Activated naive CD4-positive, alpha-beta T cell treated with Interleukin-2 at 50 U/mL for 16 hours (primary cell): ENCODE data around the gene KDM4B.
"Not testable (repeated sequence)": the region's sequence is repeated elsewhere in the genome, so short reads cannot be mapped to it uniquely, and the experiment has no call there.

ENCODE experiments used
- DNase-seq: peaks from one replicate; pipeline ENCODE4 v3.0.0-alpha.2; 2020

KDM4B gene

DNA sequence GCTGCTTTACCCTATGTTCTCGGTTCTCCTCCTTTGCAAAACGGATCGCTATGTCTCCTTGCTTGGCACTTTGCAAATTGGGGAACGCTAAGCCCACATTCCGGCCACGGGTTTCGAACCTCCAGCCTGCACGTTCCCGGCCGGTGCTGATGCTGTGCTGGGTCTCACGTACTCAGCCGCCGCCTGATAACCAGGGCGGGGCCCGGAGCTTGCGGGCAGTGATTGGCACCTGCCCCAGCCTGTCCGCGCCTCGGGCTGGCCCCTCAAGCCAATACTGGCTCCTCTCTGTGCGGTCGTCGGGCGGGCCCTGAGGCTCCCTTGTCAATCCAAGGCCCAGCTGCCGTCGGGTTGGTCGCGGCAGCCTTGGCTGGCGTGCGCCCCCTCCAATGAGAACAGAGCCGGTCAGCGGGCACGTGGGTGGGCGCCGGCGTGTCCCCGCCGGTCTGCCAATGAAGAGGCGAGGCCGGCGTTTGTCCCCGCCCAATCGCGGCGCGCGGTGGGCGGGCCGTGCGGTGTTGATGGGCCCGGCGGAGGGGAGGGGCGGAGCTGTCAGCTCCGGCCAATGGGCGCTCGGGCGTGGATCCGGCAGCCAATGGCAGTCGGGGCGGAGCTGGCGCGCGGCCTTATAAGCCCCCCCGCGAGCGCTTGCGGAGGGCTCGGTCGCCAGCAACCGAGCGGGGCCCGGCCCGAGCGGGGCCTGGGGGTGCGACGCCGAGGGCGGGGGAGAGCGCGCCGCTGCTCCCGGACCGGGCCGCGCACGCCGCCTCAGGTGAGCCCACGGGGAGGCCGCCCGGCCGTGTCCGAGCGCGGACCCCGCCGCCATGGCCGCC is at the start of gene KDM4B:
Gene KDM4B, plus strand, starts transcription at position 652 of the 830 bp plus-strand sequence. CDS start 63,778 bp downstream, outside the sequence.
- DNase-seq, result peak; percentile 99

DNA sequence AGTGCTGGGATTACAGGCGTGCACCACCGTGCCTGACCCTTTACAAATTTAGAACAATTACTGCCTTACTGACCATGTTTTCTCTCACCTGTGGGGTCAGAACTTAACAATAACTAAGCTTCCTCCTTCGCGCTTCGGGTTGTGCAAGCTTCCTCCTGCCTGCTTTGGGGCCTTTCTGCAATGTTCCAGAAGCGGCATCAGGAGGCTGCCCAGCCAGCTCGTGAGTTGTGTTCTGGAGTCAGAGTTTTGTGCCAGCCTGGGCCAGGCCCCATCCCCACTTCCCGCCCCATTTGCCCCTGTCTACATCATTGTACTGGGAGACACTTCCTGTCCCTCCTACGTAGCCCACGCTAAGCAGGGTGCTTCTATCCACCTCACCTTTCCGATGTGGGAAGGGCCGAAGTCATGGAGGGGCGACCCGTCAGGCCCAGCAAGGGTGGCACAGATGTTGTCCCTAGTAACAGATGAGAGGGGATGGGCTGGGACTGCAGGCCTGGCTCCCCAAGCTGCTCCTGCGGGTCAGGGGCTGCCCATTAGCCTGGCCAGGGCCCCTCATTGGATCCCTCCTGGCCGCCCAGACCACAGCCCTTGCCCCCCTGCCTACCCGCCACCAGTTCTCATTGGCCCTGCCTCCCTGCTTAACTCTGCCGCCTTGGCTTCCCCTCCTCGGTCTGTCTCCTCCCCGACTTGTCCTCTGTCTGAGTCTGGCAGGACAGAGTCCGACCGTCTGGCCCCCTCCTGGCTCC is 46.2 kb upstream of the KDM4B start:
- DNase-seq, result no peak

DNA sequence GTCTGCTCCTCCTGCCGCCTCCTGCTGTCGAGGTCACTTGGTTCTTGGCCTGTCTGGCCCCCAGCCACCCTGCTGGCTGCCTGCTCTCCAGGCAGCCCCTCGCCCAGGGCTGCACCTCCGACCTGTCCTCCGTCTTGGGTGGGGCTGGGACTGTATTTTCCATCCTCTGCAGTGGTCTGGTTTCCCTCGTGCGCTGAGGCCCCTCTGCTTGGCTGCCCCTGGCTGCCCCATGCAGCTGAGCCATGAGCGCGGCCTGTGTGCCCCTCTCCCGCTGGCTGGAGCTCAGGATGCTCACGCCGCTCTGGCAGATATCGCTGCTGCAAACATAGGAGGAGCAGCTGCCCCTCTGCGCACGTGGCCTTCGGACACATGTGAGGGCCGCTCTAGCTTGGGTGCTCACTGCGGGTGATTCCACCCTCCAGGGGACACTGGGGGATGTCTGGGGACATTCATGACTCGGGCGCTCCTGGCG is 45.6 kb upstream of the KDM4B start:
- no peak for DNase-seq

DNA sequence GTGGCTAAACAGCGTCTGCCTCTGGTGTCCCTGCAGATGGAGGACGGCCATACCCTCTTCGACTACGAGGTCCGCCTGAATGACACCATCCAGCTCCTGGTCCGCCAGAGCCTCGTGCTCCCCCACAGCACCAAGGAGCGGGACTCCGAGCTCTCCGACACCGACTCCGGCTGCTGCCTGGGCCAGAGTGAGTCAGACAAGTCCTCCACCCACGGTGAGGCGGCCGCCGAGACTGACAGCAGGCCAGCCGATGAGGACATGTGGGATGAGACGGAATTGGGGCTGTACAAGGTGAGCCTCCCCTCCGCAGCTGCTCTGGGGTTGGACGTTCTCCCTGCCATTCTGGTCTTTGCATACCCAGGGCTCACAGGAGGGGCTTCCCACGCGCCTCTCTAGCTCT is 39.7 kb upstream of the KDM4B start:
- no peak for DNase-seq

DNA sequence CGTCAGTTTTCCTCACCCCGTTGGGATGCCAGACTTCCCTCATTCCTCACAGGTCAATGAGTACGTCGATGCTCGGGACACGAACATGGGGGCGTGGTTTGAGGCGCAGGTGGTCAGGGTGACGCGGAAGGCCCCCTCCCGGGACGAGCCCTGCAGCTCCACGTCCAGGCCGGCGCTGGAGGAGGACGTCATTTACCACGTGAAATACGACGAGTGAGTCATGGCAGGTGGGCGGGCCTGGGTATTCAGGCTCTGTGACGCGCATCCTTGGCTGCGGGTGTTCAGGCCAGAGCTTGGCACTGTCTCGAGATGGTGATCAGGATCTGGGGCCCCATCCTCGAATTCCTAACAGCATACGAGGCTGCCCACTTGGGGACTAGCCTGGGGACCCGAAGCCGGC is 38.2 kb upstream of the KDM4B start:
- DNase-seq, result peak; percentile 14

DNA sequence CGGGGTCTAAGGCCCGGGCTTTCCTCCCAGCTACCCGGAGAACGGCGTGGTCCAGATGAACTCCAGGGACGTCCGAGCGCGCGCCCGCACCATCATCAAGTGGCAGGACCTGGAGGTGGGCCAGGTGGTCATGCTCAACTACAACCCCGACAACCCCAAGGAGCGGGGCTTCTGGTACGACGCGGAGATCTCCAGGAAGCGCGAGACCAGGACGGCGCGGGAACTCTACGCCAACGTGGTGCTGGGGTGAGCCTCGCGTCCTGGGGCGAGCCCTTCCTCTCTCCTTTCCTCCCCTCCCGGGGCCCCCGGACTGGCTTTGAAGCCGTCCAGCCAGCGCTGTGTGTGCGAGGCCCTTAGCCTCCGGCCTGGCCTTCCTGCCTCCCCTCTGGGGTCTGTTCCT is 36.2 kb upstream of the KDM4B start:
- no peak for DNase-seq

DNA sequence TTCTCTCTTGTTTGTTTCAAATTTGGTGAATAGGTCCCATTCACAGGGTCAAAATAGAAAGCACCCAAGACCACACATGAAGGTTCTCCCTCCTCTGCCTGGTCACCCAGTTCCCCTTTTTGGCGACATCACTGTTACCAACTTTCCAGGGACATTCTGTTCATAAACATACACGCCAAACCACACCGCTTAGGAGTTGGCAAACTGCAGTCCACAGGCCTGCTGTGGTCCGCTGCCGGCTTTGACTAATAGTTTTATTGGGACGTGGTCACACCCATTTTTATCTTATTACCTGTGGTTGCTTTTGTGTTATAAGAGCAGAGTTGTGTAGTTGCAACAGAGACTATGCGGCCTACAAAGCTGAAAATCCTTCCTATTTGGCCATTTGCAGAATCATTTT is 35.4 kb upstream of the KDM4B start:
- no peak for DNase-seq

DNA sequence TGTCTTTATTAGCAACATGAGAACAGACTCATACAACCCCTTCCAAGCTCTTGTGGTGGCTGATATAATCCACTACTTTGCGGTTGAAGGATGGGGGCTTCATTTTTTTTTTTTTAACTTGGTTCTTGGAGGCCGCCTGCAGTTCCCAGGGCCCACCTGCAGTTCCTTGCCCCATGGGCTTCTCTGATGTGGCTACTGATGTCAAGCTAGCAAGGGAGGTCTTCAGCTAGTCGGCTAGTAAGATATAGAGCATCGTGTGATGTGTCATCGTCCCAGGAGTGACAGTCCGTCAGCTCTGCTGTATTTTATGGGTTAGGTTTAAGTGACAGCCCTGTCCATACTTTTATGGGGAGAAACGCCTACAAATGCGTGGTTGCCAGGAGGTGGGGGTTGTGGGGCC is 33.5 kb upstream of the KDM4B start:
- DNase-seq, result no peak

DNA sequence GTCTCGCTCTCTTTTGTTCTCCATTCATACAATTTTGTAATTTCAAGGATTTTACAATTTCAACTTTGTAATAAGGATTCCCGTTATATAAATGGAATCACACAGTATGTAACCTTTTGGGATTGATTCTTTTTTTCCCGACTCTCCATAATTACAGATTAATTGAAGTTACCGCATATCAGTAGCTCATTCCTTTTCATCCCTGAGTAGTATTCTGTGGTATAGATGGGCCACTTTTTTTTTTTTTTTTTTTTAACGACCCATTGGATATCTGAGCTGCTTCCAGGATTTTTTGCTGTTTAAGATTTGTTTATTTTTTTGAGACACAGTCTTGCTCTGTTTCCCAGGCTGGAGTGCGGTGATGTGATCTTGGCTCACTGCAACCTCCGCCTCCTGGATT is 31.9 kb upstream of the KDM4B start:
- no peak for DNase-seq

DNA sequence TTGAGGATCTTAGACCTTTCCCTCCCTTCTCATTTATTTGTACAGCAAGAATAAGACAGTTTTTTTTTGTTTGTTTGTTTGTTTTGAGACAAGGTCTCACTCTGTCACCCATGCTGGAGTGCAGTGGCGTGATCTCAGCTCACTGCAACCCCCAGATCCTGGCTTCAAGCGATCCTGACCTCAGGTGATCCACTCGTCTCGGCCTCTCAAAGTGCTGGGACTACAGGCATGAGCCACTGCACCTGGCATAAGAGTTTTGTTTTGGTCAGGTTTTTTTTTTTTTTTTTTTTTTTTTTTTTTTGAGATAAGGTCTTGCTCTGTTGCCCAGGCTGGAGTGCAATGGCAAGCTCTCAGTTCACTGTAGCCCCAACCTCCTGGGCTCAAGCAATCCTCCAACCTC is 30.5 kb upstream of the KDM4B start:
- not testable (repeated sequence) for DNase-seq

DNA sequence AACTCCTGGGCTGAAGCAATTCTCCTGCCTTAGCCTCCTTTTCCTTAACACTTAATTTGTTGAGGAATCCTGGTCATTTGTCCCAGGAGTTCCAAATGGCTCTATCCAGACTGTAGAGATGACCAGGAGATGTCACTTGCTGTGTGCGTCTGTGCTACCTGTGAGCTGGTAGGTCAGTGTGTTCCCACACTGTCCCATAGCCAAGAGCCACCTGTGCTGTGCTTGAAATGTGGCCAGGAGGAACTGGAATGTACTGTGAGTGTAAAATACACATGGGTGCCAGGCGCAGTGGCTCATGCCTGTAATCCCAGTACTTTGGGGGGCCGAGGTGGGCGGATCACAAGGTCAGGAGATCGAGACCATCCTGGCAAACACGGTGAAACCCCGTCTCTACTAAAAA is 29.4 kb upstream of the KDM4B start:
- DNase-seq, result no peak

DNA sequence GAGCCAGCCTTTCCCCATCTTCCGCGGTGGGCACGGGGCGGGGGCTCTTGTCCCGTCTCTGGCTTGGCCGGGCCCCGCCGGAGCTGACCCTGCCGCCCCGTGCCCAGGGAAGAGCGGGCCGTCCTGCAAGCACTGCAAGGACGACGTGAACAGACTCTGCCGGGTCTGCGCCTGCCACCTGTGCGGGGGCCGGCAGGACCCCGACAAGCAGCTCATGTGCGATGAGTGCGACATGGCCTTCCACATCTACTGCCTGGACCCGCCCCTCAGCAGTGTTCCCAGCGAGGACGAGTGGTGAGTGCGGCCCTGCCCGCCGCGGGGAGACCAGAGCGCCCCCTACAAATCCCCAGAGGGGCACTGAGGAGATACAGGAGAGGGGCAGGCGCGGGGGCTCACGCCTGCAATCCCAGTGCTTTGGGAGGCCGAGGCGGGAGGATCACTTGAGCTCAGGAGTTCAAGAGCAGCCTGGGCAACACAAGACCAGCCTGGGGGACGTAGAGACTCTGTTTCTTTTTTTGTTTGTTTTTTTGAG is 27.2 kb upstream of the KDM4B start:
- DNase-seq, result not testable (repeated sequence)

DNA sequence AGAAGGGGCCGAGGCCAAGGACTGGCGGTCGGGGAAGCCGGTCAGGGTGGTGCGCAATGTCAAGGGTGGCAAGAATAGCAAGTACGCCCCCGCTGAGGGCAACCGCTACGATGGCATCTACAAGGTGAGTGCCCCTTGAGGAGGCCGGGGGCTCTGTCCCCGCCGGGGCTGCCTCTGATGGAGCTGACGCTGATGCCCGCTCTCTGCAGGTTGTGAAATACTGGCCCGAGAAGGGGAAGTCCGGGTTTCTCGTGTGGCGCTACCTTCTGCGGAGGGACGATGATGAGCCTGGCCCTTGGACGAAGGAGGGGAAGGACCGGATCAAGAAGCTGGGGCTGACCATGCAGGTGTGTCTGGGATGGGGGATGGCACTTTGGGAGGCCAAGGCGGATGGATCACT is 18.3 kb upstream of the KDM4B start:
- DNase-seq, result not testable (repeated sequence)

DNA sequence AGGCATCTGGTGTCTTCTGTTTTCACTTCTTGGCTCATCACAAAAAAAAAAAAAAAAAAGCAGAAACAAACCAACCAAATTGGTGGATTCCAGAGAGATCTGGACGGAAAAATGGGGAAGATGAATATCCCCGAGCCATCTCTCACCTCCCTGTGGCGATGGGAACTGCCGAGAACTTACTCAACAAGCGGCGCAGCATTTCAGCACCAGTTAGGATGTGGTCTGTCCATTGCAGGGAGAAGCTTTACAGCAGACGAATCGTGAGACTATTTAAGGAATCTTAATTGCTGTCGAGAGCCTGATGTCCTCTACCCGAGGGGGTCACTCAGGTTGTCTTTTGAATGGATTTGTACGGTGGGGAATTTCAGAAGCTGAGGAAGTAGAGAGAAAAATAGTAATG is 17.3 kb upstream of the KDM4B start:
- DNase-seq, result no peak

DNA sequence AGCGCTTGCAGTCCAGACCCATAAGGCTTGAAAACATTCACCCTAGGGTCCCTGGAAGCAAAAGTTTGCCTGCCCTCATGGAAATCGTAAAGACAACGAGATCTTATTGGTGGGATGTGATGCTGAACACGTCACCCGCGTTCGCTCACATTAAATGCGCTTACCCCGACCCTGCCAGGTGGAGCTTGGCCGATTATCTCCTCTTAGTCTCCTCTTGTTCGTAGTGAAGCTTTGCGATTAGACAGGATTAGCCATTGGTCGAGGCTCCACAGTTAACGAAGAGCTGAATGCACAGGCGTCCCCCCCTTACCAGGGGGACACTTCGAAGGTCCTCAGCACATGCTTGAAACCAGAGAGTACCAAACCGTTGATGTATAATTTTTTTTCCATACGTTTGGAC is 16.0 kb upstream of the KDM4B start:
- DNase-seq, result no peak

DNA sequence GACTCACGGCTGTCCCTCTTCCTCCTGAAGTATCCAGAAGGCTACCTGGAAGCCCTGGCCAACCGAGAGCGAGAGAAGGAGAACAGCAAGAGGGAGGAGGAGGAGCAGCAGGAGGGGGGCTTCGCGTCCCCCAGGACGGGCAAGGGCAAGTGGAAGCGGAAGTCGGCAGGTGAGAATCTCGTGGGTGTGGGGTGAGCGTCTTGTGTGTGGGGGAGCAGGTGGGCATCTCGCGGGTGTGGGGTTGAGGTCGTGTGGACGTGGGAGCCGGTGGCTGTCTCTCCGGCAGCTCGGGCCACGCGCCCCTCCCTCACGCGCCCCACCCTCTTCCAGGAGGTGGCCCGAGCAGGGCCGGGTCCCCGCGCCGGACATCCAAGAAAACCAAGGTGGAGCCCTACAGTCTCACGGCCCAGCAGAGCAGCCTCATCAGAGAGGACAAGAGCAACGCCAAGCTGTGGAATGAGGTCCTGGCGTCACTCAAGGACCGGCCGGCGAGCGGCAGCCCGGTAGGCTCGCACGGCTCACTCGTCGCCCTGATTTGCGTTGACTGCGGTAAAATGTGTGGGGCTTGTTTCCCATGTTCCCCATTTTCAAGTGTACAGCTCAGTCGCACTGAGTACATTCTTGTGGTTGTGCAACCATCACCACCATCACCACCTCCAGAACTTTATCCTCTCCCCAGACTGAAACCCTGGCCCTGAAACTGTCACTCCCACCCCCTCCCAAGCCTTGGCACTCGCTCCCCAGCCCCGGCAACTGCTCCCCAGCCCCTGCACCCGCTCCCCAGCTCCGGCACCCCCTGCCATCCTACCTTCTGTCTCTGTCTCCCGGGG is 14.4 kb upstream of the KDM4B start:
- DNase-seq, result not testable (repeated sequence)

DNA sequence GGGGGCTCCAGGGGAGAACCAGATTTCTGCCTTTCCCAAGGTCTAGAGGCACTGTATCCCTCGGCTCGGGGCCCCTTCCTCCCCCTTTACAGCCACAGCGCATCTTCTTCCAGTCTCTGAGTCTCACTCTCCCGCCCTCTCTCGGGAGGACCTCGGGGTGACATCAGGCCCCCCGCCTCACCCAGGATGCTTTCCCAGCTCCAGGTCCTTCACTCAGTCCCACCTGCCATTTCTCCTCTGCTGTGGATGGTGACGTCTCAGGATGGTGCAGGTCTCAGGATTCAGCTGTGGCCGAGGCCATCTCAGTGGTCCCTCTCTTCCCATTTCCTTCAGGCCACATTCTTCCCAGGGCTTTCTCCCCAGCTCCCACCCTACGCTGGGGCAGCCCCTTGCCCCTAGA is 13.6 kb upstream of the KDM4B start:
- no peak for DNase-seq

DNA sequence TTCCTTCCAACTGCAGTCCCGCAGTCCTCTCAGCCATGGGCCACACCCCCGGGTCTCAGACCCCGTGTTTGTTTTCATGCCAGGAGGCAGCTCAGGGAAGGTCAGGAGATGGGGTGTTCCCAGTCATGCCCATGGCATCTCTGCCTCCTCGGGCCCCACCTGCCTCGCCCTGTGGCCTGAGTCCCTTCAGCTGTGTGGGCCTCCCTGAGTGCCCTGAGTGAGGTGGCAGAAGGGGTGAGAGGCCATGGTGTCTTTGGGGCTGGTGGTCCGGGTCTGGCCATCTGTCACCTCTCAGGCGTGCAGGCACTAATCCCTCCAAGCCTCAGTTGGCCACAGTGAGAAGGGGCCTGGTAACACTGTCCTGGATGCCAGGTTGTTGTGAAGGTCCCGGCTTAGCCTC is 10.9 kb upstream of the KDM4B start:
- DNase-seq, result no peak

DNA sequence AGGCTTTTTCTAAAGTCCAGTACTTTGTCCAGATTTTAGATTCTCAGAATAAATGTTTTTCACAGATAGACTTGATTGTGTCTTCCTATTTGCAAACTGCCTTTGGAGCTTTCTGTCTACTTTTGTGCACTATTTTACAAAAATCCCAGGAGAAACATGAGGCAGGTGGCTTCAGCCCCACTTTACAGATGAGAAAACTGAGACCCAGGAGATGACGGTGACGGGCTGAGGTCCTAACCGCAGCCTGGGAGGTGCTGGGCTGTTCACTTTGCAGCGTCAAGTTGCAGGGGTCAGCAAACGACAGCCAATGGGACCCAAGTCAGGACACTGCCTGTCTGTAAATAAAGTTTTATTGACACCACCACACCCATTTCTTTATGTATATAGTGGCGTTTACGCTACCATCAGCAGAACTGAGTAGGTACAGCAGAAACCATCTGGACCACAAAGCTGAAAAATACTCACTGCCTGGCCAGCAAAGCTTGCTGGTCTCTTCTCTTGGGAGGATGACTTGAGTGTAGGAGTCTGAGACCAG is 6.8 kb upstream of the KDM4B start:
- no peak for DNase-seq

DNA sequence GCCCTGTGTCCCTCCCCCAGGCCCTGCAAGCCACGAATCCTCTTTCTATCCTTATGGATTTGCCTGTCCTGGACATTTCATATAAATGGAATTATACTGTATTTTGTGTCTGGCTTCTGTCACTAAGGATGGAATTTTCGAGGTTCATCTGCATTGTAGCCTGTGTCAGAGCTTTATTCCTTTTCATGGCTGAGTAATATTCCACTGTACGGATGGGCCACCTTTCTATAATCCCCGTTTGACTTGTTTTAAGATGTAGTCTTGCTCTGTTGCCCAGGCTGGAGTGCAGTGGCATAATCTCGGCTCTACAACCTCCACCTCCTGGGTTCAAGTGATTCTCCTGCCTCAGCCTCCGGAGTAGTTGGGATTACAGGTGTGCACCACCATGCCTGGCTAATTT is 3.9 kb upstream of the KDM4B start:
- no peak for DNase-seq

DNA sequence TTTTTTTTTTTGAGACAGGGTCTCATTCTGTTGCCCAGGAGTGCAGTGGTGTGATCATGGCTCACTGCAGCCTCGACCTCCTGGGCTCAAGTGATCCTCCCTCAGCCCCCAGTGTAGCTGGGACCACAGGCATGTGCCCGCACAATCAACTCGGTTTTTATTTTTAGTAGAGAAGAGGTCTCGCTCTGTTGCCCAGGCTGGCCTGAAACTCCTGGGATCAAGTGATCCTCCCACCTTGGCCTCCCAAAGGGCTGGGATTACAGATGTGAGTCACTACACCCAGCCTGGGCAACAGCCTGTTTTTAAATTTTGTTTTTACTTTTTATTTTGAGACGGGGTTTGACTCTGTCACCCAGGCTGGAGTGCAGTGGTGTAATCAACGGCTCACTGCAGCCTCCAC is 2.3 kb upstream of the KDM4B start:
- no peak for DNase-seq

DNA sequence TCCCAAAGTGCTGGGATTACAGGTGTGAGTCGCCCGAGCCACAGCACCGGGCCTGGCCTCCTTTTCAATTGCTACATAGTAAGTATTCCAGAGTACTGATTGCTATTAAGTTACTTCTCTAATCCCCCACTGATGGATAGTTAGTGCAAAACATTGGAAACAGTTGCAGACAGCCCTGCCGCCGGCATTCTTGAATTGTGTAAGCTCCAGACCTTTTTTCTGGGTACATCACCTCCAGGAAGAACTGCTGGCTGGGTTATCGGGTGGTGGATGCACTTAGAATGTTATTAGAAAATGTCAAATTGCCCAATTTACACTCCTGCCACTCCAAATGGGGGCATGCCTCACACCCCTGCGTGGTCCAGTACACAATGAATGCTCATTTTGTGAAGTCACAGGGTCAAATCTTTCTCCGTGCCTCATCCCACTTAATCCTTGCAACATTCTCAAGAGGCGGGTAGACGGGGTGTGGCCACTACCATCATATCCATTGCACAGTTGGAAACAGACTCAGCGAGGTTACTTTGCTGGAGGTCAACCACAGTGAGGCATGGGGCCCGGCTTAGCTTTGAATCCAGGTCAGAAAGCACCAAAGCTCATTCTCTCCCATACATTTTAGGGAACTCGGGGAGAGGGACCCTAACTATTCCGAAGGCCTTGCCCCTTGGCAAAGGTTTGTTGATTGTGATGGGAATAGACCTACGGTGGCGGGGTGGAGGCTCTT is 1.0 kb upstream of the KDM4B start:
- no peak for DNase-seq
